ENCODE results near the gene TMEM255B. TPM values are rescaled to one million over a fixed set of nuclear protein-coding genes. Genes with fewer than 3 reads are reported as not detected.
A peak's percentile ranks its signal among the peaks of the same experiment; 100 is the strongest.

The TMEM255B gene
- total RNA-seq, 2 experiments from 2014 or later: 1.7 to 1.8 TPM

DNA sequence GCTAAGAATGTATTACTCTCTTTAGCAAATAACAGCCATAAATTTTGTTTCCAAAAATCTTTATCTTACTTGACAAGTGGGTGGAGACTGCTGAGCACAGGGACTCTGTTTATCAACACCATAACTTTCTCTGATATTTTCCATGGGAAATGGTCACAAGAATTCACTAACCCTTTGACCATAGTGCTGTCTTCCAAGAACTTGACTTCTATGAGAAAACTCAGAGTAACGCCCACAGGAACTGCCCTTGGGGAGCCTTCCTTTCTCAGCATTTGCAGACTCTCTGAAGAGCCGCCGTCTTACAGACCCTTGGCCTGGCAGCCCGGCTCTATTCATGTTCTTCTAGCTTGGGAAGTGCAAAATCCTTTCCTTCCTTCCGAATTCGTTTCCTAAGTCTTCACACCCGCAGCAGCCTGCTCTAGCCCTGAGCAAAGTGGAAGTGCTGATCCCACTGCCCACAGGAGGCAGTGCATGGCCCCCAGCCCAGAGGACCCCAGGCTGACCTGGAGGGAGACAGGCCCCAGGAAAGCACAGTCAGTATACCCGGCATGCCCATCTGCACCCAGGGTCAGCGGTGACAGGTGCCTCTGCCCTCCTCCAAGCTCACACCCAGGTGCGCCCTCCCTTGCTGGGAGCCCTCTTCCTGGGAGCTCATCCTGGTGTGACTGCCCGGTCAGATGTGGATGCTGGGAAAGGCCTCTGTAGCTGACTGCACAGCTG lies 94.7 kb downstream of the TMEM255B start:
- H3K27ac Mint-ChIP-seq: no peak overlapping the region

DNA sequence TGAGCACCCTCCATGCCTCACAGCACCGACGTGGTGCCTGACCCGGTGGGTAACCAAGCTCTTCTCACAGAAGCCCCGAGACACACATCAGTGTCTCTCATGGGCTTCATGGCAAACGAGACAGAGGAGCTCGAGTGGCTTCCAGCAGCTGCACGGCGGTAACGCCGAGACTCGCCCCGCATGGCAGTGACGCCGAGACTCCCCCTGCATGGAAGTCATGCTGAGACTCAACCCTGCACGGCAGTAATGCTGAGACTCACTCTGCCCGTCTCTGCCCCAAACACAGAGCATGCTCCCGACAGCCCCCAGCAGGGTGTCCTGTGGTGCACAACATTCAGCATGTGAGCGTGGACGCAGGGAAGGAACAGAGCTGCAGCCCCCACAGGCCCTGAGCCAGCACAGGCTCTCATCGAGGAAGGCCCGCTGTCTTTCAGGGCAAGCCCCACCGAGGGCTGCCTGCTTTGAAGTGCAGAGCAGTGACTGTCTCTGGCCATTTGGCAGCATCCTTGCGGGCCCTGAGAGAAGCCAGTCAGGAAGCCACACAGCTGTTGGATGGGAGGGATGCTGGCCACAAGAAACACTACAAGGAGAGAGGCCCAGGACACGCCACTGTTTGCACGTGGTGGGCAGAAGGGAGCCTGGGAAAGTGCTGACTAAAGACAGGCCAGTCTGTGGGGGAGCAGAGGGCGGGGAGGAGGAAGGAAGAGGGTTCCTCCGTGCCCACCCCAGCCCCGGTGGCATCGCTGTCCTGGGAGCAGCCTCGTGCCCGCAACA lies 95.4 kb downstream of the TMEM255B start:
- H3K4me1 Mint-ChIP-seq (ENCODE audit: low read depth): peaks cover 19% of the 10 kb centered on the region
- no peak for DNase-seq

More for the DNA sequence above, 94.7 kb downstream of the TMEM255B start:
- intact Hi-C loops (cut with micrococcal nuclease): no loop called here
- Mint-ChIP-seq H3K4me1 (ENCODE audit: low read depth) (peaks cover 19% of the 10 kb centered on the region), H3K4me3 (no peak overlapping the region), H3K9me3 (no peaks in the 10 kb centered on the region), H3K27me3 (peaks cover 6% of the 10 kb centered on the region), H3K36me3 (ENCODE audit: low read depth) (no peaks in the 10 kb centered on the region)
- TF ChIP-seq, protein P1, sequence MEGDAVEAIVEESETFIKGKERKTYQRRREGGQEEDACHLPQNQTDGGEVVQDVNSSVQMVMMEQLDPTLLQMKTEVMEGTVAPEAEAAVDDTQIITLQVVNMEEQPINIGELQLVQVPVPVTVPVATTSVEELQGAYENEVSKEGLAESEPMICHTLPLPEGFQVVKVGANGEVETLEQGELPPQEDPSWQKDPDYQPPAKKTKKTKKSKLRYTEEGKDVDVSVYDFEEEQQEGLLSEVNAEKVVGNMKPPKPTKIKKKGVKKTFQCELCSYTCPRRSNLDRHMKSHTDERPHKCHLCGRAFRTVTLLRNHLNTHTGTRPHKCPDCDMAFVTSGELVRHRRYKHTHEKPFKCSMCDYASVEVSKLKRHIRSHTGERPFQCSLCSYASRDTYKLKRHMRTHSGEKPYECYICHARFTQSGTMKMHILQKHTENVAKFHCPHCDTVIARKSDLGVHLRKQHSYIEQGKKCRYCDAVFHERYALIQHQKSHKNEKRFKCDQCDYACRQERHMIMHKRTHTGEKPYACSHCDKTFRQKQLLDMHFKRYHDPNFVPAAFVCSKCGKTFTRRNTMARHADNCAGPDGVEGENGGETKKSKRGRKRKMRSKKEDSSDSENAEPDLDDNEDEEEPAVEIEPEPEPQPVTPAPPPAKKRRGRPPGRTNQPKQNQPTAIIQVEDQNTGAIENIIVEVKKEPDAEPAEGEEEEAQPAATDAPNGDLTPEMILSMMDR (IDR thresholded peaks at IDR 0.05): no peak
- POLR2A ChIA-PET: no interaction called here
- no peak for ATAC-seq
- no peak for DNase-seq
- CTCF ChIA-PET: no interaction called here

DNA sequence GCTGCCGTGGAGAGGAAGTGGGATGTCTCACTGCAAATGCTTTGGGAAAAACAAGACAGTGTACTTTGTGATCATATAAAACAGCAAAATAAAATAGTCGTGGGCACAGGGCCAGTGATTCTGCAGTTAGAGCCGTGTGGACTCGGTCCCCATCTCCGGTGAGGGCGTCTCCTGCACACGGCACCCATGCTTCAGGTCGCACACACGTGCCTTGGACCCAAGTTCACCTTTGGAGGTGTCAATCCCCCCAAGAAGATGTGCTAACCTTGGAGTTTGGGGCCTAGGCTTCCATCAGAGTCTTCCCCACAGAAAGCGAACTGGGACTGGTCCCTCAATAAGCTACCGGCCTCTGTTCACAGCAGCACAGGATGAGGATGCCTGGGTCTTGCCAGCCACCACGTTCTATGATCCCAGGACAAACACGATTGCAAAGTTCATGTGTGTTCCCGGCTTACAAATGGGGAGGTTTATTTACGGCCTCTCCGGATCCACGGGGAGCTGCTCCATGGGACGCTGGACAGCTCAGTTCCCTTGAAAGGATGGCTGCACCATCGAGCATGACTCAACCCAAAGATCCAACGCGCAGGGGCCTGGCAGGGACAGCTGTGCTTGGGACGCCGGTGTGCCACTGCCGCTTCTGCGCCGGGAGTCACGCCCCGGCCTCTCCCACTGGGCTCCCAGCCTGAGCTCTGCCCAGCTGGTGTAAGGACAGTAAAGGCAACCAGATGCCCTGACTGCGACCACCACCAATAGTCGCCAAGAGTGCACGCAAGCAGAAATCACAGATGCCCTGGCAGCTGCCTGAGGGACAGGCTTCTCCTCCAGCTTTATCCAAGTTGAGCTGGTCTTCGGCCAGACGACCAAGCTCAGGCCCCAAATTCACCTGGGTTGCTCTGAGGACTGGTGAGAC lies 96.2 kb downstream of the TMEM255B start:
- Mint-ChIP-seq H3K4me1 (ENCODE audit: low read depth) (peaks cover 19% of the 10 kb centered on the region), H3K9me3 (peaks cover 5% of the 10 kb centered on the region), H3K27ac (no peak overlapping the region), H3K36me3 (ENCODE audit: low read depth) (no peaks in the 10 kb centered on the region), H3K27me3 (peaks cover 6% of the 10 kb centered on the region), H3K4me3 (no peak overlapping the region)
- no peak for DNase-seq
- TF ChIP-seq, protein P1 (IDR thresholded peaks at IDR 0.05): no peak
- peak; percentile 20 for ATAC-seq
- POLR2A ChIA-PET: no interaction called here
- CTCF ChIA-PET: interaction anchor here (1.2 to 1.4 kb wide), 2 partner anchors 10 to 16 kb away, joined by 3 read pairs; no protein-coding TSS in a partner anchor
- intact Hi-C loops (cut with micrococcal nuclease): no loop called here

More for the DNA sequence above, 95.4 kb downstream of the TMEM255B start:
- Mint-ChIP-seq H3K36me3 (ENCODE audit: low read depth) (no peaks in the 10 kb centered on the region), H3K27ac (no peak overlapping the region), H3K27me3 (peaks cover 6% of the 10 kb centered on the region), H3K4me3 (no peak overlapping the region), H3K9me3 (peaks cover 5% of the 10 kb centered on the region)
- ChIA-PET CTCF (interaction anchor here (1.2 kb wide), 1 partner anchor 9 kb away, joined by 3 read pairs; no protein-coding TSS in a partner anchor), POLR2A (no interaction called here)
- peak; percentile 51 for ATAC-seq
- intact Hi-C loops (cut with micrococcal nuclease): no loop called here
- TF ChIP-seq, protein P1 (IDR thresholded peaks at IDR 0.05): no peak

DNA sequence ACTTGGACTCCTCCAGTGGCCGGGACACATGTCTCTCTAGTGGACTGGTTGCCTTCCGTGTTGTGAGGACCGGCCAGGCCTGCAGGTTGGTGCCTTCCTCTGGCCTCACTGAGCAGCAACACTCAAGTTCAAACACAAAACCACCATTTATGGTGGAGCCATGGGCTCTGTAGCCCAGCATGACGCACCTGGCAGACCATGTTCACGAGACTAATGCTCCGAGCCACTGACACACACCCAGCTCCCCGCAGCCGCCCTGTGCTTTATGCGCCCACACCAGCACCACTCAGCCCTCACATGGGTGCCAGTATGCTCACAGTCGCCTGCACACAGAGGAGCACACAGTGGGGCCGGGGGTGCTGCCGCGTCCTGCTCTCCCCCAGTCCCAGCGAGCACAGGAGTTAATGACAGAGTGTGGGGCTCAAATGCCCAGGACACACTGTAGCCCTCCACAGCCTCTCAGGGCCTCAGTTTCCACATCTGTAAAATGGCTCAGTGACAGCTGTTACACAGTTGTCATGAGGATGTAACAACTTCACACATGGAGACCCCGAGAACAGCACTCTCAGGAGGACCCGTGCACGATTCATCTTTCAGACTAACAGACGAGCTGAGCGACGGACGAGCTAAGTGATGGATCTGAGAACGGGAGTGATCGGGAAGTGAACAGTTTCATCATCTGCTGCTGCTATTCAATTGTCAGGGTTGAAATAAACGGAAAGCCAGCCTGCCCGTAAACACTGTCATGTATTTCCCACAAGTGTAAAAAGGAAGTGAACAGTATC lies 97.1 kb downstream of the TMEM255B start:
- H3K27ac Mint-ChIP-seq: no peak overlapping the region
- intact Hi-C loops (cut with micrococcal nuclease): no loop called here
- no peak for DNase-seq

More for the DNA sequence above, 97.1 kb downstream of the TMEM255B start:
- CTCF ChIA-PET: interaction anchor here (1.4 kb wide), 1 partner anchor 16 kb away, joined by 3 read pairs; no protein-coding TSS in a partner anchor
- Mint-ChIP-seq H3K27me3 (peaks cover 9% of the 10 kb centered on the region), H3K36me3 (ENCODE audit: low read depth) (no peaks in the 10 kb centered on the region), H3K4me1 (ENCODE audit: low read depth) (peaks cover 19% of the 10 kb centered on the region), H3K9me3 (peaks cover 5% of the 10 kb centered on the region), H3K4me3 (no peak overlapping the region)
- ATAC-seq: no peak
- POLR2A ChIA-PET: no interaction called here
- TF ChIP-seq, protein P1 (IDR thresholded peaks at IDR 0.05): no peak
